ENCODE measurements around the gene QPCTL.

- TF ChIP-seq CTCF (IDR thresholded peaks at IDR 0.05): no peak
- TF ChIP-seq EZH2 (IDR thresholded peaks at IDR 0.05; ENCODE audit: borderline replicate concordance, insufficient read depth, low read depth, low read length, poor library complexity, severe bottlenecking): no peak
Observed at GRCh38 chr19:45645631-45646344, 46.7 kb upstream of the QPCTL start.

Data from B cell (primary cell).